SK-N-SH treated with all-trans-retinoic acid at 6 μM for 48 hours (cell line): ENCODE results near the gene TCEA3.

ENCODE experiments used
- ATAC-seq: fragments of 200-7000 bp; cut with Tn5 transposase; 3 replicates; pipeline ENCODE4 v1.9.1; 2020; ENCODE audit warnings: mild to moderate bottlenecking, moderate library complexity
- ARNTL ChIP-seq: fragments of 450-650 bp; formaldehyde crosslinking; IDR thresholded peaks from 2 replicates; pipeline ENCODE4 v1.5.0; 2020; ENCODE audit warnings: low read depth, mild to moderate bottlenecking, moderate library complexity, borderline replicate concordance
- BACH2 ChIP-seq: fragments of 250-450 bp; sonication (Bioruptor Pico); IDR thresholded peaks from 2 replicates; pipeline ENCODE4 v1.9.0; 2021; ENCODE audit warnings: mild to moderate bottlenecking, borderline replicate concordance
- CREB5 ChIP-seq: fragments of 250-450 bp; sonication (Bioruptor Pico); IDR thresholded peaks from 2 replicates; pipeline ENCODE4 v1.5.1; 2020; ENCODE audit warnings: low read depth, mild to moderate bottlenecking, moderate library complexity
- CSDC2 ChIP-seq: fragments of 250-450 bp; sonication (Bioruptor Pico); IDR thresholded peaks from 2 replicates; pipeline ENCODE4 v1.5.0; 2020; ENCODE audit warnings: mild to moderate bottlenecking, moderate library complexity
- CSRNP3 ChIP-seq: fragments of 250-450 bp; sonication (Bioruptor Pico); IDR thresholded peaks from 2 replicates; pipeline ENCODE4 v1.5.1; 2021; ENCODE audit warnings: mild to moderate bottlenecking, moderate library complexity
- ESRRG ChIP-seq: fragments of 250-450 bp; sonication (Bioruptor Pico); IDR thresholded peaks from 2 replicates; pipeline ENCODE4 v1.6.1; 2021; ENCODE audit warnings: mild to moderate bottlenecking
- ISL1 ChIP-seq: fragments of 250-450 bp; sonication (Bioruptor Pico); IDR thresholded peaks from 2 replicates; pipeline ENCODE4 v2.1.2; 2022; ENCODE audit warnings: mild to moderate bottlenecking, moderate library complexity
- OSR1 ChIP-seq: fragments of 250-450 bp; sonication (Bioruptor Pico); IDR thresholded peaks from 2 replicates; pipeline ENCODE4 v1.8.0; 2022; ENCODE audit warnings: moderate library complexity, mild to moderate bottlenecking, inconsistent platforms
- PPARA ChIP-seq: fragments of 250-450 bp; sonication (Bioruptor Pico); IDR thresholded peaks from 2 replicates; pipeline ENCODE4 v1.5.0; 2020; ENCODE audit warnings: mild to moderate bottlenecking, borderline replicate concordance
- RARB ChIP-seq: fragments of 250-450 bp; sonication (Bioruptor Pico); IDR thresholded peaks from 2 replicates; pipeline ENCODE4 v1.8.0; 2021; ENCODE audit warnings: mild to moderate bottlenecking, moderate library complexity
- SNAI2 ChIP-seq: fragments of 250-450 bp; sonication (Bioruptor Pico); IDR thresholded peaks from 2 replicates; pipeline ENCODE4 v1.5.0; 2020; ENCODE audit warnings: mild to moderate bottlenecking, moderate library complexity
- TCF4 ChIP-seq: fragments of 250-450 bp; sonication (Bioruptor Pico); IDR thresholded peaks from 2 replicates; pipeline ENCODE4 v1.8.0; 2021; ENCODE audit warnings: mild to moderate bottlenecking, moderate library complexity, borderline replicate concordance
- TOX ChIP-seq: fragments of 250-450 bp; sonication (Bioruptor Pico); IDR thresholded peaks from 2 replicates; pipeline ENCODE4 v1.8.0; 2021; ENCODE audit warnings: mild to moderate bottlenecking, moderate library complexity, borderline replicate concordance
- TSHZ2 ChIP-seq: fragments of 250-450 bp; sonication (Bioruptor Pico); IDR thresholded peaks from 2 replicates; pipeline ENCODE4 v1.5.0; 2020; ENCODE audit warnings: mild to moderate bottlenecking, moderate library complexity
- ZFP3 ChIP-seq: fragments of 250-450 bp; sonication (Bioruptor Pico); IDR thresholded peaks from 2 replicates; pipeline ENCODE4 v1.5.0; 2020; ENCODE audit warnings: mild to moderate bottlenecking, moderate library complexity
- ZFP30 ChIP-seq: fragments of 450-650 bp; formaldehyde crosslinking; IDR thresholded peaks from 2 replicates; pipeline ENCODE4 v1.5.0; 2022; ENCODE audit warnings: mild to moderate bottlenecking, moderate library complexity
- ZNF565 ChIP-seq: fragments of 450-650 bp; formaldehyde crosslinking; conservative IDR thresholded peaks from 2 replicates; pipeline ENCODE4 v1.5.0; 2020; ENCODE audit warnings: low read depth, mild to moderate bottlenecking, moderate library complexity
- ZNF70 ChIP-seq: fragments of 450-650 bp; formaldehyde crosslinking; IDR thresholded peaks from 2 replicates; pipeline ENCODE4 v1.5.0; 2020; ENCODE audit warnings: mild to moderate bottlenecking, moderate library complexity
- ZNF8 ChIP-seq: fragments of 450-650 bp; formaldehyde crosslinking; IDR thresholded peaks from 2 replicates; pipeline ENCODE4 v1.5.0; 2020; ENCODE audit warnings: mild to moderate bottlenecking, moderate library complexity
- TF ChIP-seq, protein P1 (sequence below): fragments of 250-450 bp; sonication (Bioruptor Pico); IDR thresholded peaks from 2 replicates; pipeline ENCODE4 v1.8.0; 2020; ENCODE audit warnings: mild to moderate bottlenecking, moderate library complexity, borderline replicate concordance
- TF ChIP-seq, protein P2 (sequence below): fragments of 250-450 bp; sonication (Bioruptor Pico); IDR thresholded peaks from 2 replicates; pipeline ENCODE4 v1.8.0; 2021; ENCODE audit warnings: low read depth, mild to moderate bottlenecking, moderate library complexity, borderline replicate concordance

Gene TCEA3

DNA sequence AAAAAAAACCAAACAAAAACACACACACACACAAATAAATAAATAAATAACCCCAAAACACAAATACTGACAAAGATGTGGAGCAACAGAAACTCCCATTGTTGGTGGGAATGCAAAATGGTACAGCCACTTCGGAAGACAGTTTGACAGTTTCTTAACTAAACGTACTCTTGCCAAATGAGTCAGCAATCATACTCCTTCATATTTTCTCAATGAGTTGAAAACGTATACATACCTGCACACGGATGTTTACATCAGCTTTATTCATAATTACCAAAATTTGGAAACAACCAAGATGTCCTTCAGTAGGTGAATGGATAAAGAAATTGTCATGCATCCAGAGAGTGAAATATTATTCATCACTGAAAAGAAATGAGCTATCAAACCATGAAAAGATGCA is 36.0 kb upstream of the TCEA3 start:
- no peak for ATAC-seq
- TF ChIP-seq OSR1 (CRISPR knock-in tag): no peak
- TF ChIP-seq CSRNP3 (CRISPR knock-in tag): no peak
- no peak for TF ChIP-seq SNAI2 (CRISPR knock-in tag)
- no peak for TF ChIP-seq ZFP3
- no peak for TF ChIP-seq TCF4 (CRISPR knock-in tag)
- TF ChIP-seq CREB5: no peak
- TF ChIP-seq ZFP30 (CRISPR knock-in tag): no peak
- TF ChIP-seq BACH2 (CRISPR knock-in tag): no peak
- no peak for TF ChIP-seq TSHZ2 (CRISPR knock-in tag)
- TF ChIP-seq ZNF70: no peak
- no peak for TF ChIP-seq RARB
- TF ChIP-seq PPARA (CRISPR knock-in tag): no peak
- TF ChIP-seq ISL1 (CRISPR knock-in tag): no peak

DNA sequence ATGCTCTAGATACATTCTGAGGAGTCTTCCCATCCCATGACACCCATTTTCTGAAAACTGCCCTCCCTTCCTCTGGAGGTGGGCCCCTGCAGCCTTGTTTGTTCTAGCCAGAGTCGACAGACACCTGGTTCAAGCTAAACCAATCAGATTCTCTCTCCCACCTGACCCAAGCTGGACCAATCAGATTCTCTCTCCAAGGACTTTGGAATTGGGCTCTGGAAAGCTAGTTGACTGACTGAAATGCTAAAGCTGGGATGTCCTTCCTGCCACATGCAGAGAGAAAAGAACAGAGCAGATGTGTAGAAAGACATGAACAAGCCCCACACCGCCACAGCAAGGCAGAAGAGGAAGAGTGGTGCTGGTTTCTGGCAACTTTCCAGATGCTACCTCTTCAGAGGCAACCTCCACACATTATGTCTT is 34.8 kb upstream of the TCEA3 start:
- ATAC-seq: no peak
- TF ChIP-seq ESRRG (CRISPR knock-in tag) (no peak), PPARA (CRISPR knock-in tag) (no peak), ZNF565 (CRISPR knock-in tag) (no peak), ZNF8 (CRISPR knock-in tag) (no peak), BACH2 (CRISPR knock-in tag) (no peak), RARB (no peak), ZNF70 (no peak), TOX (no peak), ARNTL (no peak), CSRNP3 (CRISPR knock-in tag) (no peak), TCF4 (CRISPR knock-in tag) (no peak), CSDC2 (CRISPR knock-in tag) (no peak), SNAI2 (CRISPR knock-in tag) (no peak), ZFP30 (CRISPR knock-in tag) (no peak), ISL1 (CRISPR knock-in tag) (no peak)
- TF ChIP-seq, protein P1, sequence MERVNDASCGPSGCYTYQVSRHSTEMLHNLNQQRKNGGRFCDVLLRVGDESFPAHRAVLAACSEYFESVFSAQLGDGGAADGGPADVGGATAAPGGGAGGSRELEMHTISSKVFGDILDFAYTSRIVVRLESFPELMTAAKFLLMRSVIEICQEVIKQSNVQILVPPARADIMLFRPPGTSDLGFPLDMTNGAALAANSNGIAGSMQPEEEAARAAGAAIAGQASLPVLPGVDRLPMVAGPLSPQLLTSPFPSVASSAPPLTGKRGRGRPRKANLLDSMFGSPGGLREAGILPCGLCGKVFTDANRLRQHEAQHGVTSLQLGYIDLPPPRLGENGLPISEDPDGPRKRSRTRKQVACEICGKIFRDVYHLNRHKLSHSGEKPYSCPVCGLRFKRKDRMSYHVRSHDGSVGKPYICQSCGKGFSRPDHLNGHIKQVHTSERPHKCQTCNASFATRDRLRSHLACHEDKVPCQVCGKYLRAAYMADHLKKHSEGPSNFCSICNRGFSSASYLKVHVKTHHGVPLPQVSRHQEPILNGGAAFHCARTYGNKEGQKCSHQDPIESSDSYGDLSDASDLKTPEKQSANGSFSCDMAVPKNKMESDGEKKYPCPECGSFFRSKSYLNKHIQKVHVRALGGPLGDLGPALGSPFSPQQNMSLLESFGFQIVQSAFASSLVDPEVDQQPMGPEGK (CRISPR knock-in tag): no peak

DNA sequence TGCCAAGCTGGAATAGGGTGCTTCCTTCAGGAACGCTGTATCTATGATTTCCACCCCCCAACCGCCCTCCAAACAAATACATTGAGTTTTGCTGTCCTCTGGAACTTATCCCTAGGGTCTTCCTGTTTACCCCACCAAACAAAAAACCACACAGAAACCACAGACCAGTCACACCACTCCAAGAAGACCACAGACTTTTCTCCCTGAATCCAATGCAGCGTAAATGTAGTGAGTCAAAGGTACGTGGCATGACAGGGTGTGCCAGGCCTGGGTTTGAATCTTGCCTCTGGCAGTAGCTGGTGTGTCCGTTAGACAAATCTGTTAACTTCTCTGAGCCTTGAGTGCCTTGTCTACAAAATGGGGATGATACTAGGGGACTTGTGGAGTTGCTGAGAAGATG is 31.7 kb upstream of the TCEA3 start:
- TF ChIP-seq TOX (no peak), CSDC2 (CRISPR knock-in tag) (no peak), ESRRG (CRISPR knock-in tag) (no peak), CSRNP3 (CRISPR knock-in tag) (no peak)
- TF ChIP-seq, protein P1 (CRISPR knock-in tag): no peak
- TF ChIP-seq, protein P2, sequence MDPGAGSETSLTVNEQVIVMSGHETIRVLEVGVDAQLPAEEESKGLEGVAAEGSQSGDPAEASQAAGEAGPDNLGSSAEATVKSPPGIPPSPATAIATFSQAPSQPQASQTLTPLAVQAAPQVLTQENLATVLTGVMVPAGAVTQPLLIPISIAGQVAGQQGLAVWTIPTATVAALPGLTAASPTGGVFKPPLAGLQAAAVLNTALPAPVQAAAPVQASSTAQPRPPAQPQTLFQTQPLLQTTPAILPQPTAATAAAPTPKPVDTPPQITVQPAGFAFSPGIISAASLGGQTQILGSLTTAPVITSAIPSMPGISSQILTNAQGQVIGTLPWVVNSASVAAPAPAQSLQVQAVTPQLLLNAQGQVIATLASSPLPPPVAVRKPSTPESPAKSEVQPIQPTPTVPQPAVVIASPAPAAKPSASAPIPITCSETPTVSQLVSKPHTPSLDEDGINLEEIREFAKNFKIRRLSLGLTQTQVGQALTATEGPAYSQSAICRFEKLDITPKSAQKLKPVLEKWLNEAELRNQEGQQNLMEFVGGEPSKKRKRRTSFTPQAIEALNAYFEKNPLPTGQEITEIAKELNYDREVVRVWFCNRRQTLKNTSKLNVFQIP: no peak
- no peak for ATAC-seq
